DOHH2 (cell line): ENCODE results near the gene OPALIN.

Experiments used
- EZH2phosphoT487 ChIP-seq: fragments of 200-600 bp; sonication (generic); IDR thresholded peaks from 2 replicates; pipeline ENCODE4 v1.6.1; 2017; ENCODE audit warnings: borderline replicate concordance, mild to moderate bottlenecking, antibody characterized with exemption, low read length, moderate library complexity, mixed read lengths
- TF ChIP-seq, protein P1 (sequence below): fragments of 200-600 bp; sonication (generic); IDR thresholded peaks from one replicate; pipeline ENCODE4 v1.5.1; 2014; ENCODE audit warnings: antibody characterized with exemption, mild to moderate bottlenecking, low read depth, low read length; ENCODE audit not compliant: poor library complexity, severe bottlenecking

DNA sequence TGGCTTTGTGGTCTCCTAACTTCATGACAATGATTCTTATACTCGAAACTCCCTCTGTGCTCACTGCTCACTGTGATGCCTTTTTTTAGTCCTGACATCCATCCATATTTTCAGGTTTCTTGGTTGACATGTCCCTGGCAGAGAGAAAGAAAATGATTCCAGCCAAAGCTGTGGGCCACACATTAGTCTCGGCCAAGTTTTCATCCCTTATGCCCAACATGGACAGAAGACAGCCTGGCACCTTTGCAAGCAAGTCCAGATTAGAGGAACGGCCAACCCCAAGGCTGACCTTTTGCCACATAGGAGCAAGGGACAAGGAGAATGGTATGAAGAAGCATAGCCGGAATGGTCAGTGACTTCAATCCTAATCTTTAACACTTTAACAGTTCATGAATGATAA, 8.7 kb upstream of the OPALIN start:
- TF ChIP-seq, protein P1, sequence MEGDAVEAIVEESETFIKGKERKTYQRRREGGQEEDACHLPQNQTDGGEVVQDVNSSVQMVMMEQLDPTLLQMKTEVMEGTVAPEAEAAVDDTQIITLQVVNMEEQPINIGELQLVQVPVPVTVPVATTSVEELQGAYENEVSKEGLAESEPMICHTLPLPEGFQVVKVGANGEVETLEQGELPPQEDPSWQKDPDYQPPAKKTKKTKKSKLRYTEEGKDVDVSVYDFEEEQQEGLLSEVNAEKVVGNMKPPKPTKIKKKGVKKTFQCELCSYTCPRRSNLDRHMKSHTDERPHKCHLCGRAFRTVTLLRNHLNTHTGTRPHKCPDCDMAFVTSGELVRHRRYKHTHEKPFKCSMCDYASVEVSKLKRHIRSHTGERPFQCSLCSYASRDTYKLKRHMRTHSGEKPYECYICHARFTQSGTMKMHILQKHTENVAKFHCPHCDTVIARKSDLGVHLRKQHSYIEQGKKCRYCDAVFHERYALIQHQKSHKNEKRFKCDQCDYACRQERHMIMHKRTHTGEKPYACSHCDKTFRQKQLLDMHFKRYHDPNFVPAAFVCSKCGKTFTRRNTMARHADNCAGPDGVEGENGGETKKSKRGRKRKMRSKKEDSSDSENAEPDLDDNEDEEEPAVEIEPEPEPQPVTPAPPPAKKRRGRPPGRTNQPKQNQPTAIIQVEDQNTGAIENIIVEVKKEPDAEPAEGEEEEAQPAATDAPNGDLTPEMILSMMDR: no peak
- no peak for TF ChIP-seq EZH2phosphoT487
